Skin of body (tissue), 2 donors: ENCODE data around the gene SYTL1. TPM values are rescaled to one million over a fixed set of nuclear protein-coding genes. Genes with fewer than 3 reads are reported as not detected.

Experiments used
- DNase-seq: peaks from one replicate; lab custom pipeline; 2025; lab: John Stamatoyannopoulos, UW
- total RNA-seq: library from RNA; depleted of rRNA; stranded (reverse); fragments of >200 nt; gene quantifications from one replicate; pipeline ENCODE4 v1.2.3, GENCODE V29; 2014

The SYTL1 gene
- total RNA-seq, 1 donor from 2014 or later, result 22.7 TPM

DNA sequence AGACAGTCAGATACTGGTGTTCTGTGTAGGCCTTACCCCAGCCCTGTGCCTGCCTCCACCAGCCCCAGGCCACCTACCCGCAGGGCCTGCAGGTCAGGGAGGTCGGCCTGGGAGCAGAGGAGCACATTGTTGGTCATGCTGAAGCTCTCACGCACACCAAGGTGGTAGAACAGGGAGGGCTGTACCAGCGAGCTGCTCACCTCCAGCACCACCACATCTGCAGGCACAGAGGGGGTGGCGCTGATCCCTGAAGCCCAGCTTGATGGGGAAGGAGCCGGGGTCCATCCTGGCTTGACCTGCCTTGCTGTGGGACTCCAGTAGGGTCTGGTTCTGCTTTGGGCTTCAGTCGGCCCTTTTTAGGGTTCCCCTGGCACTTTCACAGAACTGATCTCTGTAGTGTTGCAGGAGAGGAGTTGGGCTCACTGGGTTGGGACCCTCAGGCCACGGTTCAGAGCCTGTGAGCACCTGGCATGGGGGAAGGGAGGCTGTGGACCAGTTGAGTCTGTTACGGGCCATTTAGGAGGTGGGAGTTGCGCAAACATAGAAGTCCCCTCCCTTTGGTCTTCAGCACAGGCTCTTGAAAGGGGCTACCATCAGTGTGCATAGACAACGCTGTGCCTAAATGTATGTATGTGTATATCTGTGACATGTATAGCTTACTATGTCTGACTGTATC lies 23.0 kb downstream of the SYTL1 start:
- DNase-seq, result no peak

DNA sequence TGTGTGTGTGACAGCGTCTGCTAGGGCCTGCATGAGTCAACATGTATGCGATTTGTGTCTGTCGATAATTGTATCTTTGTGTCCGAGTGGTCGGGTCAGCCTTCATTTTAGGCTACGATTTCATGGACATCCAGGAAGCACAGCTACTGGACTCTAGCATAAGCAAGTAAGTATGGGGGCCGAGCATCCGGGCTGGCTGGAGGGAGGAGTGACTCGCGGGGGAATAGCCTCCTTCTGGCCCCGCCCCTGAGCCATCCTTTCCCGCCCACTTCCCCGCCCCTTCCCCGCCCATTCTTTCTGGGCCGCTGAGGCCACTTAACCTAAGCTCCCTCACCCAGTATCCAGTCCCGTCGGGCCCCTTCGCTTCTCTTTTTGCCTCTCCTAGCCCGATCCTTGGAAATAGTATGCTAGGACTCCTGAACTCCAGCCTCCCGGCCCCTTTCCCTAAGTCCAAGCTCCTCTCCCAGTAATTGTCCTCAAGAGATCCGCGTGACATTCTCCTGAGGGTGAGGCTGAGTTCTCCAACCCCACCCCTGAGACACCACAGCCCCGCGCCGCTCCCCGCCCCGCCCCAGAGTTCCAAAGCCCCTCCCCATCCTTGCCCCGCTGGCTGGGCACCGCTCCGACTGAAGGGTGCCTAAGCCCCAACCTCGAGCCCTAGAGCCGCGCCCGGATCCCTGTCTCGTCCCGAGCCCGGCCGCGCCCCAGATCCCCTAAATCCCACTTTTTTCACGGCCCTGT lies 23.7 kb downstream of the SYTL1 start:
- DNase-seq, result peak; percentile 88

DNA sequence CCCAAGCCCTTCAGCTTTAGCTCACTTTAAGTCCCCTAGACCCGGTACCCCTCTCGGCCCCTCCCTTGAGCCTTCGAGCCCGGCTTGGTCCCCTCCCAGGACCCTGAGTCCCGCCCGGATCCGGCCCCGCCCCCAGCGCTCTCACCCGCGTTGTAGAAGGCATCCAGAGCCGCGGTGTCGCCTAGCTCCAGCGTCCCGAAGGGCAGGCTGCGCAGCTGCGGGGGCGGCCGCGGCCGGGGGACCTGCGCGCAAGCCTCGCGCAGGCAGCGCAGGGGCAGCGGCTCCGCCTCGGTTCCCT lies 24.2 kb downstream of the SYTL1 start:
- DNase-seq, result peak; percentile 80

DNA sequence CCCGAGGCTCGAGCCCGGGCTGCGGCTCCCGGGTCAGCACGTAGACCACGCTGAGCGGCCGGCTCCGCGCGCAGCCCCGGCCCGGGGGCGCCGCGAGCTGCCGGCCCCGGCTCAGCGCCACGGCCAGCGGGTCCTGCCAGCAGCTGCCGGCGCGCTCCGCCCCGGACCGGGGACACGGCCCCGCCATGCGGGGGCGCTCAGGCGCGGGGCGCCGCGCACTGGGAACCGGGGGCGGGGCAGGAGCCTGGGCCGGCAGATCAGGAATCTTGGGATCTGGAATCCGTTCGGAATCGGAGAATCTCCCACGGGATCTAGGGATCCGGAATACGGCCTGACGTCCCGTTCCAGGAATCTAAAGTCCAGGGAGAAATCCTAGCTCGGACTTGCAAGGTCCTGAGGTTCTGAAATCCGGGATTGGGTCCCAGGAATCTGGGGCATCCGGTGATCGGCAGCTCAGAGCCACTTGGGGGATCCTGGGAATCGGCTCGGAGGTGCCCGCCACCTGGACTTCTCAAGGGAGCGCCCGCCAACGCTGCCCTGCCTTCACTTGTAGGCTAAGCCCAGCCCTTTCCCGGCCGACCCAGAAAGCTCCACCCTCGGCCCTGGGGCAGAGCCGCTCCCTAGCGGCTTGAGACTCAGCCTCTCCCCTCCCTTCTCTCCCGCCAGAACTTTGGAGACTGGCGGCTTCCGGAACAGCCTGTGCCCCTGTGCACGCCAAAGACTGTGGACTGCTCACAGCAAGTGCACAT lies 24.8 kb downstream of the SYTL1 start, which contains the start of gene MAP3K6:
Gene MAP3K6, minus strand, starts transcription at position 551 of the 749 bp plus-strand sequence. Its CDS starts 364 bp downstream, at position 187.
- peak; percentile 56 for DNase-seq

DNA sequence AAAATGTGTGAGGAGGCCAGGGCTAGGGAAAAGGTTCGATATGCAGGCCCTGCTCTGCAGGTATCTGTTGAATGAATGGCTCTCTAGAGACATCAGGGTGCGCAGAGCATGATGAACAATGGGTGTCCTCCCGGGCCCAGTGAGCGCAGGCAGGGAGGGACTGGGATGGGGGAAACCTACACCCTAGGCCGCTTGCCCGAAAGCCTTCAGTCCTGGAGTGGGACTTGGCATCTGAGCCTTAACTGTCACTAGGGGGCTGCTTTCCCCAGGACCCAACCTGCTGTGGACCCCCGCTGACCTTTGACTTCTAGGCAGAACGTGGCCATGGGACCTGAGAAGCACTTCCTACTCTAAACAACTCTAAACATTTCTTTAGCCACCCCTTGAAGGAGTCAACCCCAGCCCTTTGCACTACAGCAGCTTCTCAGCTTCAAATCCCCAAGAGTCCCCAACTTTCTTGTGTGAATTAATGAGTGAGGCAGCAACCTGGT lies 25.4 kb downstream of the SYTL1 start:
- no peak for DNase-seq

DNA sequence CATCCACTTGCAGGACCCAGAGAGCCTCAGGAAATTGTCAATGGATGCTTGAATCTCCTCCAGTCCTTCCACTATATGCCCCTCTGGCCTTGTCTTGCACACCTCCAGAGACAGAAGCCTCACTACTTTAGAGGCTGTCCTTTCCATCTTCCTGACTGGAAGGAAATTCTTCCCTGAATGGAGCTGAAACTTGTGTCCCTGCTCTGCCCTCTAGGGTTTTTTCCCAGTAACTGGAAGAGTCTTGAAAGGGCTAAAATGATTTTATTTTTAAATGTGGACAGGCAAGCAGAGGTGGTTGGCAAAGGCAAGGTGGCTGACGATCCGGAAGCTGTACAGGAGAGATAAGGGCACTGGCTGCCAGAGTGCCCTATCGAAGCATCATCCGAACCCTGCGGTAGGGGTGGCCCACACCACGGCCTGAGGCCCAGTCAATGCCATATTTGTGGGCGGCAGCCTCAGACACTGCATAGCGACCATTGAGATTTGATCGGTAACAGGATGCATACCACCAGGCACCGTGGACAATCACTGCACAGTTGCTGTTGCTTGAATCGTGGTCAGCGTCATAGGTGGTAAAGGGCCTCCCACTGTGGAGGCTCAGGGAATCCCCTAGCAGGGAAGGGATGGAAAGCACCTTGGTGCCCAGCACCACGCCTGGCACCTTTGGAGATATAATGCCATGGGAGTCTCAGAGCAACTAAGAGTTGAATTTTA lies 27.2 kb downstream of the SYTL1 start:
- no peak for DNase-seq

DNA sequence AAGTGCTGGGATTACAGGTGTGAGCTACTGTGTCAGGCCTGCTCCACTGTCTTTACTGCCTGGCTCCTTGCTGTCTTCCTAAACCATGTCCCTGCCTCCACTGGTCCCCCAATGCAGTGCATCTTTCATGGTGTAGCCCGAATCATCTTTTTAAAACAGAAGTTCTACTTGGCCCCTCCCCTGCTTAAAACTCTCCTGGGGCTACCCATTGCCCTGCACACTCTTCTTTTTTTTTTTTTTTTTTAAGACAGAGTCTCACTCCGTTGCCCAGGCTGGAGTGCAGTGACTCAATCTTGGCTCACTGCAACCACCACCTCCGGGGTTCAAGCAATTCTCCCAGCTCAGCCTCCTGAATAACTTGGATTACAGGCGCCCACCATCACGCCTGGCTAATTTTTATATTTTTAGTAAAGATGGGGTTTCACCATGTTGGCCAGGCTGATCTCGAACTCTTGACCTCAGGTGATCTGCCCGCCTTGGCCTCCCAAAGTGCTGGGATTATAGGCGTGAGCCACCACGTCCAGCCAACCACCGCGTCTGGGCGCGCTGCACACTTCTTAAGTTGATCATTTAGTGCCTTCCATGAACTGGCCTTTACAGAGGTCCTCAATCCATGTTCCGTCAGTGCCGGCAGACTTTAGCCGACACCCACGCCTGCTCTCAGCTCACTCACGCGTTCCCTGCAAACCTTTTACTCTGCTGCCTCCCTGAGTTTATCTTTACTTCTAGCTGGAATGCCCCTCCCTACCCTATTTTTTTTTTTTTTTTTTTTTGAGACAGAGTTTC lies 30.4 kb downstream of the SYTL1 start:
- no peak for DNase-seq

DNA sequence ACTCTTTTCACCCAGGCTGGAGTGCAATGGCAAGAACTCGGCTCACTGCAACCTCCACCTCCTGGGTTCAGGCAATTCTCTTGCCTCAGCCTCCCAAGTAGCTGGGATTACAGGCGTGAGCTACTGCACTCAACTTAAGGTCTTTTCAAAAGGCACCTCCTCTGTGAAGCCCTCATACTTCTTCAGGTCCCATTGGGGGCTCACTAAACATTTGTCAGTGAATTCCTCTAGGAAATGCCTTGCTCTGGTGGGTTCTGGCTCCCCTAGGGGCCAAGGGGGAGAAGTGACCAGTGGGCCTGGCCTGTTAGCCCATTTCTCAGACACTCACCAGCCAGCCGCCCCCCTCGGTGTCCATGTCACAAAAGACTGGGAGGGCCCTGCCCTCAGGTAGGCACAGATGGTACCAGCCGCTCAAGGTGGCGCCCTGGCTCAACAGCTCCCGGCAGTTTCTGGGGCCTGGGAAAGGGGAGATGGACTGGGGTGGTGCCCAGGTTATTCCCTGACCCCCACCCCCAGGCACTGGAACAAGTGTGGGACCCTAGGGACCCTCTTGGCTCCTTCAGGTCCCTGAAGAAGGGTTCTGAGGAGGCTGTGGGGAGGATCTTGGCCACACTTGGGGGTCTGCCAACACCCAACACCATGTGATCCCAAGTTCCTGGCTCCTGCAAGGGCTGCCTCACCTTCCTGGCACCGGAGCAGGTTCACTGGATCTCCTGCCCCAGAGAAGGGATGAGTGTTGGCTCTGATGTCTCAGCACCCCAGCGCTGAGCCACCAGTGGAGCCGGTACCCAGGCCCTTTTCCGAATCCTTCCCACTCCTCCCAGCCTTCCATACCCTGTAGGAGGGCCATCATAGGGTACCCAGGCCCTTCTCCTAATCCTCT lies 31.2 kb downstream of the SYTL1 start:
- DNase-seq, result no peak

DNA sequence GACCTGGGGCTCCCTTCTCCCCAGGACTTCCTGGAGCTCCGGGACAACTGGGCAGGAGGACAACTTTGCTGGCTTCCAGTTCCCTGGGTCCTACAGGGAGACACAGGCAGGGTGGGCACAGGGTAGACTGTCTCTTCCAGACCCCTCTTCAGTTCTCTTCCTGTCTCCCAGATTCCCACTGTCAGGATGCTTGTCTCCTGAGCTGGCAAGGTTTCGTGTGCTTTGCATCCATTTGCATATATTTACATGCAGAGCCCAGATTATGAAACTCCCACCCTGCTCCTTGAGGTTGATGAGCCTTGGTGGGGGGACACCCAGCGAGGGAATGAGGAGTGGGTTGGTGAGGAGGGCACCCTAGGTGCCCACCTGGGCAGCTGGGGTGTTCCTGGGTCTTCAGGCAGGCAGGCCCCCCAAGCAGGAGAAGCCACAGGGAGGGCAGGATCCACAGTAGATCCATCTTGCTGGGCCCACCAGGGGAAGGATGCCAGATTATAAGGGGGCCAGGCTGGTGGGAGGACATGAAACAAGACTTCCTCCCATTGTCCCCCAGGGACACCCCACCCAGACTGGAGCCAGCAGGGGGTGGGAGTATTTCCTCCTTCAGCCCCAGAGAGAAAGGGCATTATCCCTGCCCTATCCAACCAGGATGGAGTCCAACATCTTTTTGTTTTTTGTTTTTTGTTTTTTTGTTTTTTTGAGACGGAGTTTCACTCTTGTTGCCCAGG lies 32.7 kb downstream of the SYTL1 start, which contains the start of gene FCN3:
Gene FCN3, minus strand, starts transcription at position 463 of the 725 bp plus-strand sequence. Its CDS starts 6 bp downstream, at position 457.
- no peak for DNase-seq

DNA sequence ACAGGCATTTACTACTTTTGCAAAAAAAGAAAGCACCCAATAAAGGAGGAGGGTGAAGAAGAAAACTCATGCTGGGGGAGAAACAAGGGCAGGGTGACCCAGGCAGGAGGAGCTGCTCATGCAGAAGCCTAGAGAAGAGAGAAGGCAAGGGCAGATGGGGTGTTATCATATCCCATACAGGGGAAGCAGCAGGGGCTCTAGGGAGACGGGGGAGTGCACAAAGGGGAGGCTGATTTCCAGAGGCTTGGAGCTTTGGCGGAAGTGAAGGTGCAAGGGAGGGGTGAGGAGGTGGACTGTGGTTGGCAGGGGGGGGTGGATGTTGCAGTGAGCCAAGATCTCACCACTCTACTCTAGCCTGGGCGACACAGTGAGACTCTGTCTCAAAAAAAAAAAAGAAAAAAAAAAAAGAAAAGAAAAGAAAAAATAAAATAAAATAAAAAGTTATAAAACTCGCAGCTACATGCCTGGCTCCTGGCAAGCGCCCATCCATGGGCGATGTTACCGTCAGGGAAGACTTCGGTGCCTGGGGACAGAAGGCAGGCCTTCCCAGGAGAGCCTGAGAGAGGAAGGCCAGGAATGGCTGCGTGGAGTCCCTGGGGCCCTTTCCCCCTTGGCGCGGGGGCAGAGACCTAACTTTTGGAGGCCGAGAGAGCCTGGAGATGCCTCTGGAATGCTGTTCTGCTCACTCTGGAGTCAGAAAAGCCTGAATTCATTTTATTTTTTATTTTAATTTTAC lies 36.1 kb downstream of the SYTL1 start:
- DNase-seq, result no peak

DNA sequence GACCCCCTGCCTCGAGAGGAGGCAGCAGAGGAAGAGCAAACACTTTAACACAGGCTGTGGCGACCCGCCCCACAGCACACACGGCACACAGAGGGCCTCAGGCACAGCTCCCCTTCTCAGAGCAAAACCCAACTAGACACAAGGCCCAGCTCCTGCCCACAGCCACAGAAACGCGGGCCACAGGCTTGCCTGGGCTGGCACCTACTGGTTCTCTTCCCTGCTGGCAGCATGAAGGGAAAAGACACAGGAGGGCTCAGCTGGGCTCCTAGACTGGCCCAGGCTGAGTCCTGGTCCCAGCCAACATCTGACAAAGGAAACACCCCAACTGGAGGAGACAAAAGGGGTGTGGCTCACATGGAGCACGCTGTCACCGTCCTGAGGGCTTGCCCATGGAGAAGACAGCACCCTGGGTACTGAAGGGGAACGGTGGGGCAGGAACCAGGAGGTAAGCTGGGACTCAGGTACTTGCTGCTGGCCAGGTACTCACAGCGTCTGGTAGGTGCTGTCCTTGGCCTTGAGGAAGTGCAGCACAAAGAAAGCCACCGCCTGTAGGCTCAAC lies 37.8 kb downstream of the SYTL1 start:
- no peak for DNase-seq

DNA sequence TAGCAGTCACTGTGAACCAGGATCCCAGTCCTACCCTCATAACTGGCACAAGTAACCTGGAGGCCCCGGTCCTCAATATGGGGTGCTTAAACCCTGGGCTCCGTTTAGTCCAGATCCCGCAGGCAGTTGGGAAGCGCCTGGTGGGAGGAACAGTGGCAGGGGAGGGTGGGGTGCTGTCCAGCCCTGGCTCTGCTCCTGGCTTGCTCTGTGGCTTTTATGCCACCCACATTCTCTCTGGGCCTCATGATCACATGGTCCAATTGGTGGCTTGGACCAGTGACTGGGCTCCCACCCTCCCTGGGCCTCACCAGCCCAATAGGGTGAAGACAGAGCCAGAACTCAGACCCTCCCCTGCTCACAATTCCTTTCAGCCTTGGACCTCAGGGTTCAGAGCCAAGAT lies 38.4 kb downstream of the SYTL1 start:
- DNase-seq, result no peak

DNA sequence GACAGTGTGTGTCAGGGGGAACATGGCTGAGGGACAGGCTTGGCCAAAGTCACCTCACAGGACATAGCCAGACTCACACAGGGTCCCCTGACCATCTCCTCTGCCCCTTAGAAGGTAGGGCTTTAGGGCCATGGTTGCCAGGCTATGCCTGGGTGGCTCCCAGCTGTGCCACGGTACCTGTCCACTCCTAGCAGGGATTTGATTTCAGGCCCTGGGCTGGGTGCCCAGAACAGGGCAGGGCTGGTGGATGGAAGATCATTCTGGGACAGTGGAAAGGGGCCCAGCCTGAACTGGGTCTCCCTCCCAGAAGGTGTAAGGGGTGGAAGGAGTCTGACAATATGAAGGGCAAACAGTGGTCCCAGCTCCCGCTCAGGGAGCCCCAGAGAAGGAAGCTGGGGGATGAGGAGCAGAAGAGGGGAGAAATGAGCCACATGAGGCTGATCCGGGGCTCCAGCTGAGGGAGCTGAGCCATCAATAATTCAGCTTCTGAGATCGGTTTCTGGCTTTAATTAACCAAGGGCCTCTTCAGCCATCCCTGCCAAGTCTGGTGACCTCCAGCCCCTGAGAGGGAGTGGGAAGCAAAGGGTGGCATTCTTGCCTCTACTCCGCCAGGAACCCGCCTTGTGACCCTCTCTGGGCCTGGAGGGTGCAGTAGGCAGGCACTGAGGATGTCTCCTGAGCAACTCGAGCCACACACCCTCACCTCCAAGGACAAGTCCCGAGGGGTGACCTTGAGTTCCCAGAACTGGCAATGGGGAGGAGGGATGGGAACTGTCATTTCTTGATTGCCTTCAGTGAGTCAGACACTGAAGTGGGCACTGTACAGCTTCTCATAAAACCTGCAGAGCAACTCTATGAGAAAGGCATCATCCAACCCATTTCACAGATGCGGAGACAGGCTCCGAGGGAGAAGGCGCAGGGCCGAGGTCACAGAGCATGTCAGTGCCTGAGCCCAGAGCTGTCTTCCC lies 39.2 kb downstream of the SYTL1 start:
- DNase-seq, result no peak

DNA sequence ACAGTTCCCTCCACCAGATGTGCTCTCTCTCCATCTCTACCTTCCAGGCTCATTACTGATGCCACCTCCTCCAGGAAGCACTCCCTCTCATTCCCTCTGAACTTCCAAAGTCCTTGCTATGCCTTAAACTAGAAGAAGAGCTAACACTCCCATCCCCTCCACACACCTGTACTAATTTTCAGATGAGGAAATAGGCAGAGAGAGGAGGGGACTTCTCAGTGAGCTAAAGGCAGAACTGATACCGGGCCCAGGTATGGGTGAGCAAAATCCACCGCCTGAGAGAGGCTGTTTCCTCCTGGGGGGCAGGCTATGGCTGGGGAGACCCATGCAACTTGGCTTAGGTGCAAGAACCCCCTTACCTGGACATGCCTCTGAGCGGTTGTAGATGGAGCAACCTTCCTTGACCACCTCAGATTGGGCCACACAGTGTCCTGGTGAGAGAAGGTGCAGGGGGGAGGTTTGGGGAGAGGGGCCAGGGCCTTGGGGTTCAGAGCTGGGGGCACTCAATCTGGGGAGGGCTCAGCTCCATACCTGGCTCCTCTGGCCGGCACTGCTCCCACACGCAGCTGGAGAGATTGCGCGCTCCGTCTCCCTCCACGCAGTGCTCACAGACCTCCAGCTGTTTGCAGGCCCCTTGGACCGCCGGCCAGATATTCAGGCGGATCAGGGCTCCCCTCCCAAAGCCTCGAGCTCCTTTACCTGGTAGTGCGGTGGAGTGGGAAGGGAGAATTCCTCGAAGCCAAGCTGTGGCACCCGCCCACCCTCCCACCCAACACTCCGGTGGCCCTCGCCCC lies 40.3 kb downstream of the SYTL1 start:
- DNase-seq, result no peak

DNA sequence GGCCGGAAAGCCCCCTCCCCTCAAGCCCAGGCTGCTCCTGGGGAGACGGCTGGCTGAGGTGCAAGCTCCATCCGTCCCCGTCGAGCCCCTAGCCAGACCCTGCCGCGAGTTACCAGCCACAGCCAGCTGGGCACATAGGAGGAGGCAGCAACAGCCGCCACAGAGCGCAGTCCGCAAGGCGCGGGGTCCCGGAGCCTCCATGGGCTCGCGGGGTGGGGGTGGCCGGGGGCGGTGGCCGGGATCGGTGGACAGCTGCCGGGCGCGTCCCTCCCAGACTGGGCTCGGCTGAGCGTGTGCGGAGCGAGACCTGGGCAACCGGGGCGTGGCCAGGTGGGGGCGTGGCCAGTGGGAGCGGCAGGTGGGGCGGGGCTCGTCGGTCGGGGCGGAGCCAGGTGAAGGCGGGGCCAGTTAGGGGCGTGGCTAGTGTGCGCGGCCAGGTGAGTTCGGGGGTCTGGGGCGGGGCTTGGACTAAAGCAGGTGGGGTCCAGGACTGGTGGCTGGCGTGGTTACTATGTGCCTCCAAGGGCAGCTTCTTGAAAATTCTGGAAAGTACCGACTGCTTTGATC lies 41.3 kb downstream of the SYTL1 start, which contains the start of gene CD164L2:
Gene CD164L2, minus strand, starts transcription at position 295 of the 567 bp plus-strand sequence. Its CDS starts 94 bp downstream, at position 201.
- no peak for DNase-seq
